GM19043 (cell line): Measurements from ENCODE around the gene TMEM59L.
A peak's percentile ranks its signal among the peaks of the same experiment; 100 is the strongest.
"Not testable (repeated sequence)": the region's sequence is repeated elsewhere in the genome, so short reads cannot be mapped to it uniquely, and the experiment has no call there.

Experiments
- ATAC-seq: cut with Tn5 transposase; IDR thresholded peaks from one replicate; pipeline ENCODE4 v1.9.1; 2021; ENCODE audit warnings: low read depth; ENCODE audit not compliant: unreplicated experiment

Gene TMEM59L

DNA sequence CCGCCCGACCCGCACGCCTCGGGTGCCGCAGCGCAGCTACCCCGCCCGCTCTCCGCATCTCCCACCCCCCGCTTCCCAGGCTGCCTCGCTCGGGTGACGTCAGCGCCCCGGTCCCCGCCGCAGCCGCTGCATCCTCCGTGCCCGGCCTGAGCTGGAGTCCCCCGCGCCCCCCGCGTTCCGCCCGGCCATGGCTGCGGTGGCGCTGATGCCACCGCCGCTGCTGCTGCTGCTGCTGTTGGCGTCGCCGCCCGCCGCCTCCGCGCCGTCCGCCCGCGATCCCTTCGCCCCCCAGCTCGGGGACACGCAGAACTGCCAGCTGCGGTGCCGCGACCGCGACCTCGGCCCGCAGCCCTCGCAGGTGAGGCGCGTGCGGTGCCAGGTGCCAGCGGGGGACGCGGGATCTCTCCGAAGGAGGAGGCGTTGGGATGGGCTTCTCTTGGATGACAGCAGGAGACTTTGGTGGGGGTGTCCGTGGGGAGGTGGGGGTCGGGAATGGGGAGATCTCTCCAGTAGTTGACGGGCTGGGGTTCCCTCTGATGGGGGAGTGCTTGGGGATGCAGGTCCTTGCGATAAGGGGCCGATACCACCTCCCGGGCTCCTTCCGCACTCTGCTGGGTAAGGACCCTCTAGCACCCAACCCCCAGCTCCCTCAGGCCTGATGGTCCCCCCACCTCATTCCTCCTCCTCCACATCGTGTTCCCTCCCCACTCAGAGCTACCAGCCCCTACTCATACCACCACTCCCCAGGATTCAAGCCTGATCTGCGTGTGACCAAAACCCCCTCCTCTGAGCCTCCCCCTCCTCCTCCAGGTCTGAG is at the start of gene TMEM59L:
Gene TMEM59L, plus strand, starts transcription at position 99 of the 817 bp plus-strand sequence. Its CDS starts 89 bp downstream, at position 188.
- ATAC-seq: no peak

DNA sequence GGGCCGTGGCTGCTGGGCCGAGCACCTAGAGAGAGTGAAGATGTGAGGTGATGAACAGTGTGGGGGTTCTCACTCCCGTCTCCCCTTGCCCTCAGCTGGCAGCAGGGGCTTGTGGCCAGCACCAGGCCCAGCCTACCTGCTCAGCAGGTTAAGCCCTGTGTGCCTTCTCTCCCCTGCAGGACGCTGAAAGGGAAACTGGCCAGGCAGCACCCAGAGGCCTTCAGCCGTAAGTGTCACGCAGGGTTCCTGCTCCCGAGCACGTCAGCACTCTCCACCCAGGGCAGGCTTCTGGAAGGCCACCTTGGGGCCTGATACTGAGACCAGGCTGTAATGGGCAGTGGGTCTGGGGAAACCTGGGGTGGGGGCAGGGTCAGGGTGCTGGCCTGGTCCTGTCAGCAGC is 45.7 kb upstream of the TMEM59L start:
- ATAC-seq: no peak

DNA sequence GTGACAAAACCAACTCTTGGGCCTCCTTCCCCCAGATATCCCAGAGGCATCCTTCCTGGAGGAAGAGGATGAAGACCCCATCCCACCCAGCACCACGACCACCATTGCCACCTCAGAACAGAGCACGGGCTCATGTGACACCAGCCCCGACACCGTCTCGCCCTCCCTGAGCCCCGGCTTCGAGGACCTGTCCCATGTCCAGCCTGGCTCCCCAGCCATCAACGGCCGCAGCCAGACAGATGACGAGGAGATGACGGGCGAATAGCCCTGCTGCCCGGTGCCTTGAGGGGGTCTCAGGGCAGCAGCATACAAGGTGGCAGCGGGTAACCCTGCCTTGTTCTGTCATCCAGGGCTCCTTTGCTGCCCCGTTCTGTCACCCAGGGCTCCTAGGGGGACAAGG is 44.3 kb upstream of the TMEM59L start:
- no peak for ATAC-seq

DNA sequence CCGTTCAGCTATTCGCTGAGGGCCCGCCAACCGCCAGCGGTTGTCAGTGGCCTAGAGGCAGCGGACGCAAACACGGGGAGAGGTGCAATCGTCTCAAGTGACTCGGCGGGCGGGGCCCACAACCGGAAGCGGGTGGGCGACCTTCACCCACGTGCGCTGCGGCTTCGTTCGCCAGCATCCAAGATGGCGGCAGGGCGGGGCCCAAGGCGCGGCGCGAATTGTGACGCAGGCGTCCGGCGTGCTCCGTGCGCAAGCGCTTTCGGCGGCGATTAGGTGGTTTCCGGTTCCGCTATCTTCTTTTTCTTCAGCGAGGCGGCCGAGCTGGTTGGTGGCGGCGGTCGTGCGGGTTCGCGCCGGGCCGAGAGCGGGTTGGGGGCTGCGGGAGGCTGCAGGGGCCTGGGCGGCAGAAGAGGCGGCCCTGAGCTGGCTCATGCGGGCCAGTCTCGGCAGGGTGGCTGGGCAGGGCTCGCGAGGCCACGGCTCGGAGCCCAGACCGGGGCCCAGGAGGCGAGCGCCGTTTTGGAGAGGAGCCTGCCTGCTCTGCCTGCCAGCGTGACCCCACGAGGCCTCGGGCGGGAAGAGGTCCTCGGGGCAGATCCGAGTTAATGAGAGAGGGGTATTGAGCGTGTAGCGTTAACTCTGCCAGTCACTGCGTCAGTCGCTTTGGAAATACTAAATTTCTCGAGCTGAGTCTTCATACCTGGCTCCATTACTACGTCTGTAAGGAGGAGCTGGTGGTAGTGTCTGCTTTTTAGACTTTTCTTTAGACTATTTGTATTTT is 40.9 kb upstream of the TMEM59L start, which contains the start of gene UBA52:
Gene UBA52, plus strand, starts transcription at position 294 of the 781 bp plus-strand sequence. CDS start 1,444 bp downstream, outside the sequence.
- peak; percentile 88 for ATAC-seq

DNA sequence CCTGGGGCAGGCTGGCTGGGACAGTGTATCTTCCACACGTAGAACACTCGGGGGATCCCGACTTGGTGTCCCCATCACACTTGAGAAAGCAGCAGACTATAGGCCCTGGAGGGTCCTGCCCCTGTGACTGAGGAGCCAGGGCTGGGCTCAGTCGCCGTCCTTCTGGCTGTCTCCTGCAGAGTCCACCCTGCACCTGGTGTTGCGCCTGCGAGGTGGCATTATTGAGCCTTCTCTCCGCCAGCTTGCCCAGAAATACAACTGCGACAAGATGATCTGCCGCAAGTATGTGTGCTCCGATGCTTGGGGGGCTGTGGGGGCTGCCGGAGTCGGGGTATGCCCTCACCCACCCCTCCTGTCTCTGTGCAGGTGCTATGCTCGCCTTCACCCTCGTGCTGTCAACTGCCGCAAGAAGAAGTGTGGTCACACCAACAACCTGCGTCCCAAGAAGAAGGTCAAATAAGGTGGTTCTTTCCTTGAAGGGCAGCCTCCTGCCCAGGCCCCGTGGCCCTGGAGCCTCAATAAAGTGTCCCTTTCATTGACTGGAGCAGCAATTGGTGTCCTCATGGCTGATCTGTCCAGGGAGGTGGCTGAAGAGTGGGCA is 37.9 kb upstream of the TMEM59L start:
- ATAC-seq: no peak

DNA sequence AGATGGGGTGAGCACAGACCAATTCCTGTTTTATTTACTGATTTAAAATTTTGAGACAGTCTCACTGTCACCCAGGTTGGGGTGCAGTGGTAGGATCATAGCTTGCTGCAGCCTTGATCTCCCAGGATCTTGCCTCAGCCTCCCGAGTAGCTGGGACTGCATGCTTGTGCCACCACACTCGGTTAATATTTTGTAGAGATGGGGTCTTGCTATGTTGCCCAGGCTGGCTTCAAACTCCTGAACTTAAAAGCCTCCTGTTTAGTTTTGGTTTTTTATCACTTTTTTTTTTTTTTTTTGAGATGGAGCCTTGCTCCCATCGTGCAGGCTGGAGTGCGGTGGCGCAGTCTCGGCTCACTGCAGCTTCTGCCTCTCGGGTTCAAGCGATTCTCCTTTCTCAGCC is 36.3 kb upstream of the TMEM59L start:
- no peak for ATAC-seq

DNA sequence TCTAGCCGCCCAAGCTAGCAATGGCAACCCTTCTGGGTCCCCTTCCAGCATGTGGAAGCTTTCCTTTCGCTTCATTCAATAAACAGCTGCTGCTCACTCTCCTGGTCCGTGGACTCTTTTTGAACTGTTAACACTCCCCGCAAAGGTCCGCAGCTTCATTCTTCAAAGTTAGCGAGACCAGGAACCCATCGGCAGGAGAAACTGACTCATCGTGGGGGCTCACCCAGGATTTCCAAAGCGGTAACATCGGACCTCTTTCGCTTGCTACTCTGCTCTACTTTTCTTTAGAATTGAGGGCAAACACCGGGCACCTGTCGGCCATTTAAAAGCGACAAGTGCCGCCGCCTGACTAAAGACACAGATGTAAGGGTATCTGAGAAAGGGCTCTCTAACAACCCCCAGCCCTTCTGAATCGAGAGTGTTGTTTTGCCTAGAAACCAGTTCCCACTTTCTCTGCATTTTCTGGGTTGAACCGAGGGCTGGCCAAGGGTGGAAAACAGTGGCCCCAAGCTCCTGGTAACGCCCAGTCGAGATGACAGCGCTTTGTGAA is 35.2 kb upstream of the TMEM59L start:
- ATAC-seq: no peak

DNA sequence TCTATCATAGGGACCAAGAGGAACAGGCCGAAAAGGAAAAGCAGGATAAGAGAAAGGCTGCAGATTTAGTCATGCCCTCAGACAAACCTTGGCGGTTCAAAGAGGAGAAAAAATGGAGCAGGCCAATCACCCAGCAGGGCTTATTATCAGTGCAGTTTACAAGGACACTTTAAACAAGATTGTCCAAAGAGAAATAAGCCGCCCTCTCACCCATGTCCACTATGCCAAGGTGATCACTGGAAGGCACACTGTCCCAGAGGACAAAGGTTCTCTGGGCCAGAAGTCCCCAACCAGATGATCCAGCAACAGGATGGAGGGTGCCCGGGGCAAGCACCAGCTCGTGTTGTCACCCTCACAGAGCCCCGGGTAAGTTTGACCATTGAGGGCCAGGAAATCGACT is 32.4 kb upstream of the TMEM59L start:
- ATAC-seq: no peak

DNA sequence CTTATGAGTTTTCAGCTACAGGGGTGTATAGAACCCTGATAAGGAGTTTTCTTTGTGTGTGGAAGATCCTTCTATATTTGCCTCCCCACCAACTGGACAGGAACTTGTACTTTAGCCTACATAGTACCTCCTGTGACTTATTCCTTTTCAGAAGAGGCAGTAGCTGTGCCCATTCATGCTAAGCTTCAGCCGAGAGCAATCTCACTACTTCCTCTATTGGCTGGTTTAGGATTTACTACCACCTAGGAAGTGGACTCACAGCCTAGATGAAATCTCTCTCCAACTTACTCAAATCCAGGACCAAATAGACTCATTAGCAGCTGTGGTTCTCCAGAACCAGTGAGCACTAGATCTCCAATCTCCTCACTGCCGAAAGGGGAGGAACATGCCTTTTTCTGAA is 26.4 kb upstream of the TMEM59L start:
- ATAC-seq: no peak

DNA sequence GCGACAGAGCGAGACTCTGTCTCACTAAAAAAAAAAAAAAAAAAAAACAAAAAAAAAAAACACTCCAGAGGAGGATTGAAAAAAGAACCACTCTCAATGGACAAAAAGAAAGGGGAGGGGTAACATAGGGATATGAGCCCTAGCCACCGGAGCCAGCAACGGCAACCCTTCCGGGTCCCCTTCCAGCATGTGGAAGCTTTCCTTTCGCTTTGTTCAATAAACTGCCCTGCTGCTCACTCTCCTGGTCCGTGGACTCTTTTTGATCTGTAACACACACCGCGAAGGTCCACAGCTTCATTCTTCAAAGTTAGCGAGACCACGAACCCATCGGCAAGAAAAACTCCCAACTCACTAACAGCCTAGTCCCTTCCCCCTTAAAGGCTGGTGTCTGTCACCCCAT is 25.1 kb upstream of the TMEM59L start:
- ATAC-seq: no peak

DNA sequence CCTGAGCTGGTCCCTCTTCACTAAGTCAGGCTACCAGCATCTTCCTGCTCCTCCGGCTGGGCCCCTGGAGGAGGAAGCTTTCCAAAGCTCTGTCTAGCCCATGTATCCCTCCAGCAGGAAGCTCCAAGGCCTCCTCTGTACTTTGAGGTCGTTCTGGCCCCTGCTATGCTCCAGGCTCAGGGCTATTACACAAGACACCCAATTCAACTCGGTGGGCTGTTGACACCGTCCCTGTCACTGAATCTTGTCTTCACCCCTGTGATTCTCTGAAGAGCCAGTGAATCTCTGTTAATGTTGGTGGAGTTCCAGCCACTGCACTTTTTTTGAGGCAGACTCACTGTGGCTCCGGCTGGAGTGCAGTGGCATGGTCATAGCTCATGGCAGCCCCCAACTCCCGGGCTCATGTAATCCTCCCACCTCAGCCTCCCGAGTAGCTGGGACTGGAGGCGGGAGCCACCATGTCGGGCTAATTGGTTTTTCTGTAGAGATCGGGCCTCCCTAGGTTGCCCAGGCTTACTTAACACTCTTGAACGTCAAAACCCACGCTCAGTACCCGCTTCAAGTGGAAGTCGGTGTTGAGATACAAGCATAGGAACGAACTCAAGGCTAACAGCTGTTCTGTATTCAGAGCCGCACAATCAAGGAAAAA is 24.6 kb upstream of the TMEM59L start:
- no peak for ATAC-seq

DNA sequence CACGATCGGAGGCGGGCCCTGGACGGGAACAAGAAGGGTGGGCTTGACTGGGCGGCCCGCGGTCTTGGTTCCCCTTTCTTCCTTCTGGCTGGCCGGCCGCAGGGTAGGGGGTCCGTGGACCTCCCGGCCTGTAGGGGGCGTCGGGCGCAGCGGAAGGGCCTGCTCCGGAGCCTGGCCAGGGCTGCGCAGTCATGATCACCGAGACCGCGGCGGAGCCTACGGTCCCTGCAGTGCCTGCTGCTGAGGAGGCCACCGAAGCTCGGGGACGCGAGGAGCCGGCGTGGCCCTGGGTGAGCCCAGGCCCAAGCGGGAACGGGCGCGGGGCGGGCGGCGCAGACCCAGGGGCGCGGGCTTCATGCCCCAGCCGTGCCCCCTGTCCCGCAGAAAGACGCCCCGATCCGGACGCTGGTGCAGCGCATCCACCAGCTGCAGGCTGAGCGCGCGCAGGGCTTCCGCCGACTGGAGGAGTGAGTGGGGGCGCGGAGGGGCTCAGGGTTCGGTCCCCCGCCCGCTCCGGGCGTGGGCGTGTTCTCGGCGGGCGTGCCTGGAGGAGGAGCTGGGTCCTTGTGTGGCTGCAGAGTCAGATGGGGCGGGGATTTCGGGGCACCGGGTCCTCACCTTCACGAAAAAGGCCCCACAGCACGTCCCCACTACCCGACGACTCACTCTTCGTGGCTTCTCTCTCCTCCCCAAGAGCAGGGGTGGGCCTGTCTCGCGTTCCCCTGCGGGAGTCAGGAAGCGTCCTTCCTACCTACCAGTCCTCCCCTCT is 23.9 kb upstream of the TMEM59L start, which contains the start of gene REX1BD:
Gene REX1BD, plus strand, starts transcription at position 188 of the 769 bp plus-strand sequence. Its CDS starts 4 bp downstream, at position 192.
- peak; percentile 75 for ATAC-seq

DNA sequence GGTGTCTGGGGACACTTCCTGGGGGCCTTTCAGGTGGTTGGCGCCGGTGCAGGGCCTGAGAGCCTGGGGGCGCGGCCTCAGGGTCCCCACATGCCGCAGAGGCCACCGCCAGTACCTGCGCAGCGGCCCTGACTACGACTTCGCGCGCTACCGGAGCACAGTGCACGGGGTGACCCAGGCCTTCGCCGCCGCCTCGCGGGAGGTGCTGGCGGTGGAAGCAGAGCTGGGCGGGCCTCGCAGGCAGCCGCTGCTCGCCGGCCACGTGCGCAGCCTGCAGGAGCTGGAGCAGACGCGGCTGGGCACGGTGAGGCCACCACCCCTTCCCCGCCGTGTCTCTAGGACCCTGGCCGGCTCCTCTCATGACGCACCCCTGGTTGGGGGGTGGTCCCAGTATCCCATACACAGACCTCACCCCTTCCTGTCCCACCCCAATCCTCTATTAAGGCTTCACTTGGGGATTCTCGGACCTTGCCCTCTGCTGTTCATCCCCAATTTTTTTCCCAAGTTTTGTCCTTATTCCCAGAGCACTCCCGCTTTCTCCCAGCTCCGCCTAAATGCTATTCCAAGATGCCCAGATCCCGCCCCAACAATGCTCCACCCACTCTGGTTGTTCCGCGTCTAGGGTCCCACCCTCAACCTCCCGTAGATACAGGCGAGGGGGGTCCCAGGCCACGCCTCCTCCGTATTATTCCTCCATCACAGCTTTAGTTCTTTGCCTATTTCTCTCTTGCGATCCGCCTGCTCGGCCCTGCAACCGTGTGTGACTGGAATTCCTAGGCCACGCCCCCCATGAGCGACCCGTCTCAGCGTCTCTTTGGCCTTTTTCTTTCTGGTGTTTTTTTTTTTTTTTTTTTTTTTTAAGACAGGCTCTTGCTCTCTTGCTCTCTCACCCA is 23.0 kb upstream of the TMEM59L start:
- ATAC-seq: peak; percentile 5

DNA sequence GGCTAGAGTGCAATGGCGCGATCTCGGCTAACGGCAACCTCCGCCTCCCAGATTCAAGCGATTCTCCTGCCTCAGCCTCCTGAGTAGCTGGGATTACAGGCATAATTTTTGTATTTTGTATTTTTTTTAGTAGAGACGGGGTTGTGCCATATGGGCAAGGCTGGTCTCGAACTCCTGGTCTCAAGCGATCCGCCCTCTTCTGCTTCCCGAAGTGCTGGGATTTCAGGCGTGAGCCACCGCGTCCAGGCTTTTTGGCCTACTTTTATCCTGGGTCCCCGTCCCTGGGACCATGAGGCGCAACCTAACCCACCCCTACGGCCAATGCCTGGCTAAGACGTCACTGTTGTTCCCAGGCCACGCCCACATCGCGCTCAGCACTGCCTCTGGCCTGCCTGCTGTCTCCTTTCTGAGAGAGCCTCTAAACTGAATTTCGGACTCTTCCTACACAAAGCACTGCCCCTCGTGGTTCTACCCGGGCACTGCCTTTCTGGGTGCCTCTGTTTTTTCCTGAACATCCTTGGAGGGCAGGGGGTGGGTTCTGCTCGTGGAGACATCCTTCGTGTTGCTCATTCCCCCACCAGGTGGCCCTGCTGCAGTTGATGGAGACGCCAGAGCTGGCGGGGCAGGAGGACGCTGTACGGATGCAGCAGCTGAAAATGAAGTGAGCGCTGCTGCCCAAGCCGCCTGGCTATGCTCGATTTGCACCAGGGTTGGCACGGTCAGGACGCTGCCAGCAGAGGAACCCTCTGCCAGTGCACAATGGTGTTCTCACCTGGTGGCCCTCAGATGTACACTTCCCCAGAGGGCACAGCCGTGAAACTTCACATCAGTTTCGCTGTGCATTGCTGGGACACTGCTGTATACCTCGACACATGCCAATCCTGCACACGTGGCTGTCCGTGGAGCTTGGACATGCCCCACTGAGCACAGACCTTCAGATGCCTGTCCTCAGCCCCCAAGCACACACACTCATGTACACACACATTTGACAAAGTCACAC is 22.1 kb upstream of the TMEM59L start:
- no peak for ATAC-seq

DNA sequence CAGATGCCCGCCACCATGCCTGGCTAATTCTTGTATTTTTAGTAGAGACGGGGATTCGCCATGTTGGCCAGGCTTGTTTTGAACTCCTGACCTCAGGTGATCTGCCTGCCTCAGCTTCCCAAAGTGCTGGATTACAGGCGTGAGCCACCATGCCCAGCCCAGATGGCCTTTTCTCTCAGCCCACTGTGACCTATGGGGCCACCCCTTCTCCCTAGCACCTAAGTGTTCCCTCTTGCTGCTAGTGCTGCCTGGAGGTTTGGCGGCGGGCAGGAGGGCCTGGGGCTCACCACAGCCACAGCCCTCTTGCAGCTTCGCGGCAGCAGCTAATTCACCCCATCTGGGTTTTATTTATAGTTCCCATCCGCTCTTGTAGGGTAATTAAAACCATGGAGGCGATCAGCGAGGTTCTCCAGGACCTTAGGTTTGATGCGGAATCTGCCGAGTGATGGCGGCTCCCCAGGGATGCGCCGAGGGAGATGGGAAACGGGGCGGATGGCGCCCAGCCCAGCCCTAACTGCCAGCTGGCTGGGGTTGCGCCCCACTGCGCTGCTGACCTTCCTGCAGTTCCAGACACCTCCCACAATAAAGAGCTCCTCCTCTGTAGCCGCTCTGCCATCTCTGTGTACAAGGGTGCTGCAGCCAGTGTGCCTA is 20.8 kb upstream of the TMEM59L start:
- ATAC-seq: no peak

DNA sequence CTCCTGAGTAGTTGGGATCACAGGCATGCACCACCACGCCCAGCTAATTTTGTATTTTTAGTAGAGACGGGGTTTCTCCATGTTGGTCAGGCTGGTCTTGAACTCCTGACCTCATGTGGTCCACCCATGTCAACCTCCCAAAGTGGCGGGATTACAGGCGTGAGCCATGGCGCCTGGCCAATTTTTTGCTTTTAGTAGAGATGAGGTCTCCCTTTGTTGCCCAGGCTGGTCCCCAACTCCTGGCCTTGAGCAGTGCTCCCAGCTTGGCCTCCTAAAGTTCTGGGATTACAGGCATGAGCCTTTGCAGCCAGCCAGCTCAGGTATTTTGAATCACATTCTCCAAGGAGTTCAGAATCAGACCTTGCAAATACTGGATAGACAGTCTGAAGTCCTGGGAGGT is 19.9 kb upstream of the TMEM59L start:
- not testable (repeated sequence) for ATAC-seq
